ENCODE data around the gene ZNF341. TPM values are rescaled to one million over a fixed set of nuclear protein-coding genes. Genes with fewer than 3 reads are reported as not detected.

Gene ZNF341
- total and polyA plus RNA-seq, 2 donors (not counting 1 experiment from before 2014, with no cell fraction given): 9.1 to 10.9 TPM

DNA sequence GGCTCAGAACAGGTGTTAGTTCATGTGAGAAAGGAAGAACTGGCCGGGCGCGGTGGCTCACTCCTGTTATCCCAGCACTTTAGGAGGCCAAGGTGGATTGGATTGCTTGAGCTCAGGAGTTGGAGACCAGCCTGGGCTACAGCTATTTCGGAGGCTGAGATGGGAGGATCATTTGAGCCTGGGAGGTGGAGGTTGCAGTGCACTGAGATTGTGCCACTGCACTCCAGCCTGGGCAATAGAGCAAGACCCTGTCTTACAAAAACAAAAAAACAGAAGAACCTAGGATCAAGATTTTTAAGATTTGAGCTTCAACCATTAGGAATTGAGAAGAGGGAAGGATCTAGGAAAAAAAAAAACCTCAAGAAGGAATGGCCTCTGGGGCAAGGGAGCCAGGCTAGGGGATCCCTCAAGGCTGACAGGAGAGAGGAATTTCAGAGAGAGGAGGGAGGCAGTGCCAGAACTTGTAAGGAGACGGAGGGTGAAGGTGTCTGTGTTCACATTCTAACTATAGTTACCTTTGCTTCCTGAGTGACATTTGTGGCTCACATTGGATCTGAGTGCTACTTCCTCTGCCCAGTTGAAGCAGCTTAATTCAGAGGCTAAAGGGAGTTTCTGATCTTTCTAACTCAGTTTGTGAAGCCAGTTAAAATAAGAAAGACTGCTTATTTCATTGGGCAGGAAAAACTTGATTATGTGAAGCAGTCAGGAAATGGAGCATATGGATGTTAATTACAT, 105.5 kb downstream of the ZNF341 start:
- no peaks in the 10 kb centered on the region for H3K27me3 ChIP-seq (replicated peaks in 1 of 4; ENCODE audit: control extremely low read depth in 1 of 4, control insufficient read depth in 3 of 4, insufficient read depth in 4 of 4, low read length in 3 of 4)
- H3K4me2 ChIP-seq (replicated peaks; ENCODE audit: low read depth, low read length, poor library complexity, severe bottlenecking): peak overlapping the region; percentile 44
- H3K4me1 ChIP-seq (ENCODE audit: control insufficient read depth in 2 of 2, insufficient read depth in 2 of 2, low read length in 2 of 2): peaks cover 43 to 58% of the 10 kb centered on the region in 2 donors
- POLR2A ChIA-PET: interaction anchor here (0.6 kb wide), 1 partner anchor 30 kb away, joined by 3 read pairs; no protein-coding TSS in a partner anchor
- intact Hi-C loops (cut with micrococcal nuclease): no loop called here
- CTCF ChIA-PET: interaction anchor here (0.6 to 1.5 kb wide), 4 partner anchors 8 to 232 kb away, joined by 3 to 4 read pairs (median 3); no protein-coding TSS in a partner anchor
- WGBS (ENCODE audit: insufficient coverage): 88% methylated on average over 5 of the region's 5 CpGs
- H3K36me3 ChIP-seq (replicated peaks in 1 of 2; ENCODE audit: control extremely low read depth in 1 of 2, control insufficient read depth in 1 of 2, extremely low read depth in 1 of 2, insufficient read depth in 2 of 2, low read length in 1 of 2): peaks cover 0 to 27% of the 10 kb centered on the region in 2 experiments
- H3K27me3 Mint-ChIP-seq: no peaks in the 10 kb centered on the region
- peak overlapping the region; percentile 21 for H3K4me3 Mint-ChIP-seq
- no peak overlapping the region for H3K4me3 ChIP-seq (ENCODE audit: control extremely low read depth in 1 of 5, extremely low read depth in 1 of 5, insufficient read depth in 1 of 5, low read depth in 2 of 5, low read length in 4 of 5)
- peak overlapping the region; percentile 26 for H3K27ac Mint-ChIP-seq
- H3K4me1 Mint-ChIP-seq: peaks cover 80% of the 10 kb centered on the region
- H2AFZ ChIP-seq (ENCODE audit: insufficient read depth, low read depth, low read length, poor library complexity, severe bottlenecking): no peak overlapping the region
- H4K20me1 ChIP-seq (ENCODE audit: control insufficient read depth, insufficient read depth, low read length, poor library complexity, severe bottlenecking): peaks cover 91% of the 10 kb centered on the region
- no peaks in the 10 kb centered on the region for H3K9me3 Mint-ChIP-seq (ENCODE audit: insufficient read depth)
- H3K27ac ChIP-seq (ENCODE audit: low read length in 2 of 2): peak overlapping the region in 1 of 2 donors; percentile 20
- peak overlapping the region; percentile 28 for H3K9ac ChIP-seq (ENCODE audit: low read length)
- peaks cover 100% of the 10 kb centered on the region for H3K79me2 ChIP-seq (ENCODE audit: control insufficient read depth, insufficient read depth, low read length)
- TF ChIP-seq CTCF (IDR thresholded peaks at IDR 0.05) (no peak), EZH2 (IDR thresholded peaks at IDR 0.05; ENCODE audit: borderline replicate concordance, insufficient read depth, low read depth, low read length, poor library complexity, severe bottlenecking) (no peak)
- ATAC-seq (ENCODE audit: low read depth): no peak
- DNase-seq: no peak
- H3K9me3 ChIP-seq (ENCODE audit: control extremely low read depth in 1 of 3, control insufficient read depth in 2 of 3, insufficient read depth in 1 of 3, low read length in 2 of 3): no peaks in the 10 kb centered on the region
